CD14-positive monocyte (primary cell): Measurements from ENCODE around the gene RAB26. TPM values are rescaled to one million over a fixed set of nuclear protein-coding genes. Genes with fewer than 3 reads are reported as not detected.
A peak's percentile ranks its signal among the peaks of the same experiment; 100 is the strongest.

Experiments used
- DNase-seq, 3 donors: peaks; one replicate each; pipeline ENCODE4 v3.0.0-alpha.2; 2011 to 2022
- H2AFZ ChIP-seq: 2 replicates; pipeline ENCODE4 v1.6.0; 2012; ENCODE audit warnings: mild to moderate bottlenecking, low read depth, low read length, inconsistent platforms; ENCODE audit not compliant: insufficient read depth, poor library complexity, severe bottlenecking
- H3K27ac ChIP-seq, 2 donors: 1 replicate in 1 of 2; 2 replicates in 1 of 2; pipeline ENCODE4 v1.5.1; 2012 to 2013; ENCODE audit warnings: low read length in 2 of 2, control low read depth in 1 of 2, inconsistent platforms in 1 of 2, low read depth in 1 of 2, mild to moderate bottlenecking in 1 of 2
- H3K27me3 ChIP-seq, 2 donors: one replicate each; pipeline versions ENCODE4 v1.6.0 to v1.6.1; 2011 to 2013; ENCODE audit warnings: low read length in 2 of 2; ENCODE audit not compliant: control insufficient read depth in 2 of 2, insufficient read depth in 2 of 2
- H3K36me3 ChIP-seq, 2 donors: replicated peaks in 1 of 2; 1 replicate in 1 of 2; 2 replicates in 1 of 2; pipeline versions ENCODE4 v1.5.1 to v1.6.1; 2012 to 2013; ENCODE audit warnings: low read length in 2 of 2, control low read depth in 1 of 2, inconsistent platforms in 1 of 2, mild to moderate bottlenecking in 1 of 2; ENCODE audit not compliant: insufficient read depth in 2 of 2, control insufficient read depth in 1 of 2
- H3K4me1 ChIP-seq, 2 donors: 1 replicate in 1 of 2; 2 replicates in 1 of 2; pipeline versions ENCODE4 v1.5.1 to v1.6.1; 2012 to 2013; ENCODE audit warnings: low read length in 2 of 2, control low read depth in 1 of 2, inconsistent platforms in 1 of 2, mild to moderate bottlenecking in 1 of 2, moderate library complexity in 1 of 2; ENCODE audit not compliant: insufficient read depth in 2 of 2, control insufficient read depth in 1 of 2
- H3K4me2 ChIP-seq: replicated peaks from 2 replicates; pipeline ENCODE3; 2012; ENCODE audit warnings: low read length, moderate library complexity, mild to moderate bottlenecking; ENCODE audit not compliant: poor library complexity, severe bottlenecking; ENCODE audit errors: extremely low read depth
- H3K4me3 ChIP-seq, 3 experiments: fragments of 200-600 bp in 1 of 3; sonication (generic) in 1 of 3; replicated peaks in 1 of 3; 1 replicate in 2 of 3; 2 replicates in 1 of 3; pipeline ENCODE4 v1.5.1; 2011 to 2013; ENCODE audit warnings: low read length in 3 of 3, mild to moderate bottlenecking in 3 of 3, control low read depth in 2 of 3, low read depth in 2 of 3, inconsistent platforms in 1 of 3, moderate library complexity in 1 of 3
- H3K79me2 ChIP-seq: 2 replicates; pipeline ENCODE4 v1.6.0; 2012; ENCODE audit warnings: mild to moderate bottlenecking, control low read depth, inconsistent platforms, low read length, moderate library complexity; ENCODE audit not compliant: insufficient read depth
- H3K9ac ChIP-seq: 2 replicates; pipeline ENCODE4 v1.6.0; 2017; ENCODE audit warnings: low read length, mild to moderate bottlenecking; ENCODE audit not compliant: insufficient read depth, poor library complexity, severe bottlenecking
- H3K9me3 ChIP-seq, 2 donors: replicated peaks in 1 of 2; 1 replicate in 1 of 2; 2 replicates in 1 of 2; pipeline versions ENCODE4 v1.5.1 to v1.6.1; 2012 to 2013; ENCODE audit warnings: low read length in 2 of 2, control low read depth in 1 of 2; ENCODE audit not compliant: control insufficient read depth in 1 of 2, insufficient read depth in 1 of 2
- H4K20me1 ChIP-seq: 2 replicates; pipeline ENCODE4 v1.6.0; 2012; ENCODE audit warnings: mild to moderate bottlenecking, low read length, control low read depth, moderate library complexity; ENCODE audit not compliant: insufficient read depth
- H3K27ac Mint-ChIP-seq, 7 donors: one replicate each; pipeline ENCODE4 v1.8.0; 2020; ENCODE audit warnings: mild to moderate bottlenecking in 7 of 7, mixed read lengths in 7 of 7, moderate library complexity in 6 of 7, inconsistent platforms in 2 of 7
- H3K27me3 Mint-ChIP-seq, 3 donors: one replicate each; pipeline ENCODE4 v1.8.0; 2021 to 2022; ENCODE audit warnings: low read depth in 3 of 3, mild to moderate bottlenecking in 3 of 3, mixed read lengths in 3 of 3, moderate library complexity in 3 of 3, inconsistent platforms in 1 of 3
- H3K36me3 Mint-ChIP-seq, 2 donors: one replicate each; pipeline ENCODE4 v1.8.0; 2020; ENCODE audit warnings: mixed read lengths in 2 of 2, inconsistent platforms in 1 of 2, mild to moderate bottlenecking in 1 of 2
- H3K4me1 Mint-ChIP-seq: one replicate; pipeline ENCODE4 v1.8.0; 2020; ENCODE audit warnings: mild to moderate bottlenecking, mixed read lengths
- H3K4me3 Mint-ChIP-seq, 2 donors: one replicate each; pipeline ENCODE4 v1.8.0; 2020; ENCODE audit warnings: mild to moderate bottlenecking in 2 of 2, mixed read lengths in 2 of 2, moderate library complexity in 1 of 2
- H3K9me3 Mint-ChIP-seq, 7 donors: one replicate each; pipeline ENCODE4 v1.8.0; 2020 to 2022; ENCODE audit warnings: mixed read lengths in 7 of 7, mild to moderate bottlenecking in 6 of 7, moderate library complexity in 6 of 7, inconsistent platforms in 2 of 7
- WGBS: methylation state at CpG from one replicate; pipeline ENCODE4 v1.1.5; 2013; ENCODE audit warnings: missing lambda C conversion rate; ENCODE audit not compliant: insufficient coverage; 5-methylcytosine and 5-hydroxymethylcytosine counted together
- intact Hi-C, 2 donors: fragments of 100-400 bp; cut with micrococcal nuclease; formaldehyde crosslinking; loops; one replicate each; pipeline versions ENCODE4 v1.15.0 to v1.15.1; 2023
- polyA plus RNA-seq, 3 donors: library from polyadenylated mRNA; depleted of rRNA in 1 of 3; unstranded in 2 of 3; stranded (reverse) in 1 of 3; fragments of 300-500 nt in 2 of 3; fragments of >200 nt in 1 of 3; fragmentation: Illumina TruSeq in 2 of 3; gene quantifications; 1 replicate in 2 of 3; 2 replicates in 1 of 3; pipeline ENCODE4 v1.2.3, GENCODE V29; 2012 to 2021
- TF ChIP-seq, protein P1 (sequence below): fragments of 200-600 bp; IDR thresholded peaks from one replicate; pipeline ENCODE4 v1.8.0; 2022; ENCODE audit warnings: antibody characterized with exemption, mild to moderate bottlenecking

RAB26 gene
- polyA plus RNA-seq, 3 donors = not detected

DNA sequence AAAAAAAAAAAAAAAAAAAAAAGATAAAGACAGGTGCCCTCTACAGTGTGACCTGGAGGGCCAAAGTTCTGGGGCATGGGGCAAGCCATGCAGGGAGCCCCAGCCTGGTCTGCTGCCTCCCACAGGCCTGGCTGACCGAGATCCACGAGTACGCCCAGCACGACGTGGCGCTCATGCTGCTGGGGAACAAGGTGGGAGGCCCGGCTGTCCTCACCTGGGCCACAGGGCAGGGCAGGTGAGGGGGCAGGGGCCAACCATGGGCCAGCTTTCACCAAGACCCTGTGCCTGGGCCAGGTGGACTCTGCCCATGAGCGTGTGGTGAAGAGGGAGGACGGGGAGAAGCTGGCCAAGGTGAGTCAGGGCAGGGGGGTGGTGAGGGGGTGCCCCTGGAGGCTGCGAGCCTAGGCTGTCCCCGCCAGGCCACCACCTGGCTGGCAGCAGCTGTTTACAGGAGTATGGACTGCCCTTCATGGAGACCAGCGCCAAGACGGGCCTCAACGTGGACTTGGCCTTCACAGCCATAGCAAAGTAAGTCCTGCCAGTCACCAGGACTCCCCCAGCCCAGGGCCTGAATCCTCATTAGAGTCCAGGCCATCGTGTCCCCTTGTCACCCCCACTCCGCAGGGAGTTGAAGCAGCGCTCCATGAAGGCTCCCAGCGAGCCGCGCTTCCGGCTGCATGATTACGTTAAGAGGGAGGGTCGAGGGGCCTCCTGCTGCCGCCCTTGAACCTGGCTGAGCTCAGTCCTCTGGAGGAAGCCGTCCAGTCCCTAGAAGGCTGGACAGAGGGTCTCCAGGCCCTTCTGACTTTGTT is 4.5 kb downstream of the RAB26 start:
- H3K4me1 ChIP-seq = peaks cover 53 to 68% of the 10 kb centered on the region in 2 donors
- peak overlapping the region; percentile 49 for H3K9ac ChIP-seq

DNA sequence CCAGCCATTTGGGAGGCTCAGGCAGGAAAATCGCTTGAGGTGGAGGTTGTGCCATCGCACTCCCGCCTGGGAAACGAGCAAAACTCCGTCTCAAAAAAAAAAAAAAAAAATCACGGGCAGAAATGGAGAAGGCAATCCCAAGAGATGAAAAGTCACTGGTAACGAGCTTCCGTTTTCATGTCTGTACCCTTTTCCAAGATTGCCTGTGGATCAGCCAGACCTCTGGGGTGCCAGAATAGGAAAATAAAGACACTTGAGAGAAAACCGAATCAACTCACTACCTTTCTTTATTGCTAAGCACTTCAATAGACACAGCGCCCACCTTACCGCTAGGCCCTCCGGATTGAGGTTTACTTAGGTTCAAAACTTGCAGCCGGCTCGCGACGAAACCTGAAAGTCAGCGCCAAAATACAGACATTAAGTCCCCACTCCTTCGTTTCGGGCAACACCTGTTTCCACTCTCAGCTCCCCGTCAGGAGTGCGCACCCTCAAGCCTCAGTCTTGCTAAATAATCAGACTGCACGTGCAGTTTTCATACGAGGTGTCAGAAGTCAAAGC is 6.2 kb downstream of the RAB26 start:
- peaks cover 0 to 2% (median 0%) of the 10 kb centered on the region in 7 donors for H3K9me3 Mint-ChIP-seq
- peak overlapping the region; percentile 73 for H3K9ac ChIP-seq
- peak overlapping the region; percentile 86 to 97 (median 91) for H3K4me3 ChIP-seq
- peaks cover 0 to 10% of the 10 kb centered on the region in 2 donors for H3K27me3 ChIP-seq
- H2AFZ ChIP-seq = peak overlapping the region; percentile 77
- no peak for DNase-seq
- no peaks in the 10 kb centered on the region for H3K9me3 ChIP-seq
- peaks cover 40 to 55% of the 10 kb centered on the region in 2 donors for H3K4me1 ChIP-seq
- peak overlapping the region; percentile 62 to 86 for H3K27ac ChIP-seq
- TF ChIP-seq, protein P1, sequence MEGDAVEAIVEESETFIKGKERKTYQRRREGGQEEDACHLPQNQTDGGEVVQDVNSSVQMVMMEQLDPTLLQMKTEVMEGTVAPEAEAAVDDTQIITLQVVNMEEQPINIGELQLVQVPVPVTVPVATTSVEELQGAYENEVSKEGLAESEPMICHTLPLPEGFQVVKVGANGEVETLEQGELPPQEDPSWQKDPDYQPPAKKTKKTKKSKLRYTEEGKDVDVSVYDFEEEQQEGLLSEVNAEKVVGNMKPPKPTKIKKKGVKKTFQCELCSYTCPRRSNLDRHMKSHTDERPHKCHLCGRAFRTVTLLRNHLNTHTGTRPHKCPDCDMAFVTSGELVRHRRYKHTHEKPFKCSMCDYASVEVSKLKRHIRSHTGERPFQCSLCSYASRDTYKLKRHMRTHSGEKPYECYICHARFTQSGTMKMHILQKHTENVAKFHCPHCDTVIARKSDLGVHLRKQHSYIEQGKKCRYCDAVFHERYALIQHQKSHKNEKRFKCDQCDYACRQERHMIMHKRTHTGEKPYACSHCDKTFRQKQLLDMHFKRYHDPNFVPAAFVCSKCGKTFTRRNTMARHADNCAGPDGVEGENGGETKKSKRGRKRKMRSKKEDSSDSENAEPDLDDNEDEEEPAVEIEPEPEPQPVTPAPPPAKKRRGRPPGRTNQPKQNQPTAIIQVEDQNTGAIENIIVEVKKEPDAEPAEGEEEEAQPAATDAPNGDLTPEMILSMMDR = no peak
- intact Hi-C loops = loop anchor here (2.0 to 10.0 kb wide), 8 partner anchors 50 to 350 kb away; partner anchors contain the start of genes MLST8 (in 2 of the 2), ZNF598 (in 2 of the 2), MSRB1 (in 1 of the 2) and NTHL1 (in 1 of the 2)
- peaks cover 3 to 9% of the 10 kb centered on the region in 2 donors for H3K36me3 ChIP-seq
- peaks cover 5 to 12% (median 9%) of the 10 kb centered on the region in 3 donors for H3K27me3 Mint-ChIP-seq
- 5% methylated on average over 18 of the region's 23 CpGs for WGBS
- H3K4me2 ChIP-seq = peak overlapping the region; percentile 89
- H3K4me3 Mint-ChIP-seq = peak overlapping the region; percentile 83 to 93
- peaks cover 74% of the 10 kb centered on the region for H3K79me2 ChIP-seq
- peaks cover 60% of the 10 kb centered on the region for H3K4me1 Mint-ChIP-seq
- H3K36me3 Mint-ChIP-seq = peaks cover 12 to 18% of the 10 kb centered on the region in 2 donors
- H3K27ac Mint-ChIP-seq = peak overlapping the region; percentile 80 to 93 (median 87)
- H4K20me1 ChIP-seq = peaks cover 91% of the 10 kb centered on the region

More for the DNA sequence above, 4.5 kb downstream of the RAB26 start:
- intact Hi-C loops = loop anchor here (5.0 to 10.0 kb wide), 5 partner anchors 131 to 352 kb away; partner anchors contain the start of genes ZNF598 (in 2 of the 2) and MSRB1 (in 1 of the 2)
- H3K27ac Mint-ChIP-seq = peak overlapping the region in 2 of 7 donors; percentile 12 to 57
- Histone ChIP-seq H3K4me2 (peak overlapping the region; percentile 89), H3K27me3 (peaks cover 0 to 22% of the 10 kb centered on the region in 2 donors), H2AFZ (no peak overlapping the region), H3K79me2 (peaks cover 56% of the 10 kb centered on the region), H3K9me3 (no peaks in the 10 kb centered on the region), H3K4me3 (peak overlapping the region in 2 of 3 experiments; percentile 28 to 97), H3K36me3 (peaks cover 3 to 9% of the 10 kb centered on the region in 2 donors), H3K27ac (peak overlapping the region in 1 of 2 donors; percentile 26), H4K20me1 (peaks cover 83% of the 10 kb centered on the region)
- H3K4me1 Mint-ChIP-seq = peaks cover 63% of the 10 kb centered on the region
- peaks cover 9 to 24% (median 13%) of the 10 kb centered on the region in 3 donors for H3K27me3 Mint-ChIP-seq
- H3K36me3 Mint-ChIP-seq = peaks cover 11 to 18% of the 10 kb centered on the region in 2 donors
- no peak for DNase-seq
- peaks cover 0 to 6% (median 0%) of the 10 kb centered on the region in 7 donors for H3K9me3 Mint-ChIP-seq
- peak overlapping the region; percentile 83 to 93 for H3K4me3 Mint-ChIP-seq
- 60% methylated on average over 25 of the region's 25 CpGs for WGBS
- TF ChIP-seq, protein P1 = no peak
